ENCODE measurements around the gene SEC22A.
A peak's percentile ranks its signal among the peaks of the same experiment; 100 is the strongest.
"Not testable (repeated sequence)": the region's sequence is repeated elsewhere in the genome, so short reads cannot be mapped to it uniquely, and the experiment has no call there.

Gene SEC22A

GRCh38 chr3:123201223-123201556, 553 bp upstream of the SEC22A start:
- ChIA-PET CTCF (no interaction called here), POLR2A (interaction anchor here (0.8 kb wide), 2 partner anchors 9 to 525 kb away, joined by 3 read pairs; no protein-coding TSS in a partner anchor)
- Histone ChIP-seq H3K36me3 (ENCODE audit: control insufficient read depth in 4 of 4, insufficient read depth in 4 of 4, low read length in 3 of 4) (no peaks in the 10 kb centered on the region), H3K27ac (ENCODE audit: insufficient read depth in 1 of 2, low read depth in 1 of 2, low read length in 2 of 2, poor library complexity in 1 of 2, severe bottlenecking in 2 of 2) (peak overlapping the region in 1 of 2 experiments; percentile 88), H3K9me3 (ENCODE audit: control extremely low read depth in 1 of 5, control insufficient read depth in 4 of 5, insufficient read depth in 2 of 5, low read depth in 1 of 5, low read length in 4 of 5) (peaks cover 0 to 5% (median 0%) of the 10 kb centered on the region in 5 experiments), H3K4me1 (ENCODE audit: control extremely low read depth in 1 of 4, control insufficient read depth in 4 of 4, insufficient read depth in 4 of 4, low read length in 3 of 4) (peaks cover 0 to 13% (median 8%) of the 10 kb centered on the region in 4 experiments), H3K27me3 (replicated peaks in 2 of 5; ENCODE audit: control insufficient read depth in 4 of 5, insufficient read depth in 5 of 5, low read length in 4 of 5) (no peaks in the 10 kb centered on the region), H3K4me3 (ENCODE audit: control insufficient read depth in 1 of 7, extremely low read depth in 1 of 7, insufficient read depth in 4 of 7, low read depth in 2 of 7, low read length in 6 of 7) (peak overlapping the region; percentile 82 to 95 (median 85))
- DNase-seq, result no peak
- WGBS (ENCODE audit: insufficient coverage), result 9% methylated on average over 6 of the region's 6 CpGs

- ChIA-PET POLR2A (no interaction called here), CTCF (no interaction called here)
- Histone ChIP-seq H3K27me3 (replicated peaks in 2 of 5; ENCODE audit: control insufficient read depth in 4 of 5, insufficient read depth in 5 of 5, low read length in 4 of 5) (no peaks in the 10 kb centered on the region), H3K9me3 (ENCODE audit: control extremely low read depth in 1 of 5, control insufficient read depth in 4 of 5, insufficient read depth in 2 of 5, low read depth in 1 of 5, low read length in 4 of 5) (peaks cover 0 to 3% (median 0%) of the 10 kb centered on the region in 5 experiments), H3K4me1 (ENCODE audit: control extremely low read depth in 1 of 4, control insufficient read depth in 4 of 4, insufficient read depth in 4 of 4, low read length in 3 of 4) (peaks cover 0 to 13% (median 8%) of the 10 kb centered on the region in 4 experiments), H3K27ac (ENCODE audit: insufficient read depth in 1 of 2, low read depth in 1 of 2, low read length in 2 of 2, poor library complexity in 1 of 2, severe bottlenecking in 2 of 2) (peak overlapping the region; percentile 64 to 88), H3K36me3 (ENCODE audit: control insufficient read depth in 4 of 4, insufficient read depth in 4 of 4, low read length in 3 of 4) (peaks cover 0 to 2% (median 0%) of the 10 kb centered on the region in 4 experiments), H3K4me3 (ENCODE audit: control insufficient read depth in 1 of 7, extremely low read depth in 1 of 7, insufficient read depth in 4 of 7, low read depth in 2 of 7, low read length in 6 of 7) (peak overlapping the region; percentile 82 to 95 (median 85))
- 0% methylated on average over 5 of the region's 7 CpGs for WGBS (ENCODE audit: insufficient coverage)
- peak; percentile 18 to 27 (median 21) for DNase-seq
Measured at GRCh38 chr3:123202451-123202850, 708 bp downstream of the SEC22A start.

DNA sequence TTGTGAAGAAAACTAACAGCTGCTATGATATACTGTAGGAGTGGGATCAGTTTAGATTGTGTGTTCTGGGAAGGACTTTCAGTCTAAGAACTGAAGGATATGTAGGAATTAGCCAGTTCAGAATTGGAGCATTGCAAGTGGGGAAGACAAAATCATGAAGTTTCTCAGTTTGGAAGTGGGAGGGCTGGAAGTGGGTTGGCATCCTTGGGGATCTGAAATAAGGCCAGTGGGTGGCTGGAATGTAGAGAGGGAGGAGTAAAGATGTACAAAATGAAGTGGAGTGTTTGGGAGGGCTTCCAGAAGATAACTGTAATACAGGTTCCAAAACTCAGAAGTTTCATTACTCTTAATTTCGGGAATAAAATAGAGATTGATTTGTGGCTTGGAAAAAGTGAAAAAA, 17.2 kb downstream of the SEC22A start:
- WGBS (ENCODE audit: insufficient coverage), result no CpG with 5 or more reads among the region's 1 CpG
- POLR2A ChIA-PET, result no interaction called here

GRCh38 chr3:123221369-123221768, 19.6 kb downstream of the SEC22A start:
- H3K27me3 ChIP-seq (replicated peaks in 2 of 5; ENCODE audit: control insufficient read depth in 4 of 5, insufficient read depth in 5 of 5, low read length in 4 of 5); H3K4me1 ChIP-seq (ENCODE audit: control extremely low read depth in 1 of 4, control insufficient read depth in 4 of 4, insufficient read depth in 4 of 4, low read length in 3 of 4); H3K27ac ChIP-seq (ENCODE audit: insufficient read depth in 1 of 2, low read depth in 1 of 2, low read length in 2 of 2, poor library complexity in 1 of 2, severe bottlenecking in 2 of 2); POLR2A ChIA-PET; DNase-seq; H3K9me3 ChIP-seq (ENCODE audit: control extremely low read depth in 1 of 5, control insufficient read depth in 4 of 5, insufficient read depth in 2 of 5, low read depth in 1 of 5, low read length in 4 of 5); H3K4me3 ChIP-seq (ENCODE audit: control insufficient read depth in 1 of 7, extremely low read depth in 1 of 7, insufficient read depth in 4 of 7, low read depth in 2 of 7, low read length in 6 of 7): not testable (repeated sequence)
- WGBS (ENCODE audit: insufficient coverage), result no CpG with 5 or more reads among the region's 4 CpGs
- peaks cover 5 to 22% (median 9%) of the 10 kb centered on the region in 4 experiments for H3K36me3 ChIP-seq (ENCODE audit: control insufficient read depth in 4 of 4, insufficient read depth in 4 of 4, low read length in 3 of 4)
- CTCF ChIA-PET, result interaction anchor here (0.6 kb wide), 1 partner anchor 9 kb away, joined by 4 read pairs; no protein-coding TSS in a partner anchor

More for the DNA sequence above, 17.2 kb downstream of the SEC22A start:
- no peaks in the 10 kb centered on the region for H3K9me3 ChIP-seq (ENCODE audit: control extremely low read depth in 1 of 5, control insufficient read depth in 4 of 5, insufficient read depth in 2 of 5, low read depth in 1 of 5, low read length in 4 of 5)
- no peak overlapping the region for H3K27ac ChIP-seq (ENCODE audit: insufficient read depth in 1 of 2, low read depth in 1 of 2, low read length in 2 of 2, poor library complexity in 1 of 2, severe bottlenecking in 2 of 2)
- no peaks in the 10 kb centered on the region for H3K4me1 ChIP-seq (ENCODE audit: control extremely low read depth in 1 of 4, control insufficient read depth in 4 of 4, insufficient read depth in 4 of 4, low read length in 3 of 4)
- H3K36me3 ChIP-seq (ENCODE audit: control insufficient read depth in 4 of 4, insufficient read depth in 4 of 4, low read length in 3 of 4), result peaks cover 0 to 15% (median 10%) of the 10 kb centered on the region in 4 experiments
- CTCF ChIA-PET, result no interaction called here
- DNase-seq, result no peak
- no peaks in the 10 kb centered on the region for H3K27me3 ChIP-seq (replicated peaks in 2 of 5; ENCODE audit: control insufficient read depth in 4 of 5, insufficient read depth in 5 of 5, low read length in 4 of 5)
- H3K4me3 ChIP-seq (ENCODE audit: control insufficient read depth in 1 of 7, extremely low read depth in 1 of 7, insufficient read depth in 4 of 7, low read depth in 2 of 7, low read length in 6 of 7), result no peak overlapping the region

- POLR2A ChIA-PET, result no interaction called here
- no peak overlapping the region for H3K4me3 ChIP-seq (ENCODE audit: control insufficient read depth in 1 of 7, extremely low read depth in 1 of 7, insufficient read depth in 4 of 7, low read depth in 2 of 7, low read length in 6 of 7)
- H3K27me3 ChIP-seq (replicated peaks in 2 of 5; ENCODE audit: control insufficient read depth in 4 of 5, insufficient read depth in 5 of 5, low read length in 4 of 5), result no peaks in the 10 kb centered on the region
- peaks cover 2 to 25% (median 6%) of the 10 kb centered on the region in 5 experiments for H3K9me3 ChIP-seq (ENCODE audit: control extremely low read depth in 1 of 5, control insufficient read depth in 4 of 5, insufficient read depth in 2 of 5, low read depth in 1 of 5, low read length in 4 of 5)
- peaks cover 8 to 42% (median 15%) of the 10 kb centered on the region in 4 experiments for H3K36me3 ChIP-seq (ENCODE audit: control insufficient read depth in 4 of 4, insufficient read depth in 4 of 4, low read length in 3 of 4)
- H3K27ac ChIP-seq (ENCODE audit: insufficient read depth in 1 of 2, low read depth in 1 of 2, low read length in 2 of 2, poor library complexity in 1 of 2, severe bottlenecking in 2 of 2), result no peak overlapping the region
- no peak for DNase-seq
- no peaks in the 10 kb centered on the region for H3K4me1 ChIP-seq (ENCODE audit: control extremely low read depth in 1 of 4, control insufficient read depth in 4 of 4, insufficient read depth in 4 of 4, low read length in 3 of 4)
- CTCF ChIA-PET, result no interaction called here
- WGBS (ENCODE audit: insufficient coverage), result 100% methylated on average over 2 of the region's 3 CpGs
Measured at GRCh38 chr3:123225016-123225415, 23.3 kb downstream of the SEC22A start.

DNA sequence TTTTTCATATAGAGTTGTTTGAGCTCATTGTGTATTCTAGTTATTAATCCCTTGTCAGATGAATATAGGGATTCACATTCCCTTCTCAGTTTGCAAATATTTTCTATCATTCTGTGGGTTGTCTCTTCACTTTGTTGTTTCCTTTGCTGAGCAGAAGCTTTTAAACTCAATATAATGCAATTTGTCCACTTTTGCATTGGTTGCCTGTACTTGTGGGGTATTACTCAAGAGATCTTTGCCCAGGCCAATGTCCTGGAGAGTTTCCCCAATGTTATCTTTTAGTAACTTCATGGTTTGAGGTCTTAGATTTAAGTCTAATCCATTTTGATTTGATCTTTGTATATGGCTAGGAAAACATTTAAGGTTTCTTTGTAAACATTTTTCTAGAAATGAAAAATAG, 24.8 kb downstream of the SEC22A start:
- POLR2A ChIA-PET, result no interaction called here
- Histone ChIP-seq H3K4me3 (ENCODE audit: control insufficient read depth in 1 of 7, extremely low read depth in 1 of 7, insufficient read depth in 4 of 7, low read depth in 2 of 7, low read length in 6 of 7) (no peak overlapping the region), H3K9me3 (ENCODE audit: control extremely low read depth in 1 of 5, control insufficient read depth in 4 of 5, insufficient read depth in 2 of 5, low read depth in 1 of 5, low read length in 4 of 5) (peaks cover 2 to 27% (median 7%) of the 10 kb centered on the region in 5 experiments), H3K27ac (ENCODE audit: insufficient read depth in 1 of 2, low read depth in 1 of 2, low read length in 2 of 2, poor library complexity in 1 of 2, severe bottlenecking in 2 of 2) (no peak overlapping the region), H3K36me3 (ENCODE audit: control insufficient read depth in 4 of 4, insufficient read depth in 4 of 4, low read length in 3 of 4) (peaks cover 8 to 53% (median 15%) of the 10 kb centered on the region in 4 experiments), H3K27me3 (replicated peaks in 2 of 5; ENCODE audit: control insufficient read depth in 4 of 5, insufficient read depth in 5 of 5, low read length in 4 of 5) (no peaks in the 10 kb centered on the region), H3K4me1 (ENCODE audit: control extremely low read depth in 1 of 4, control insufficient read depth in 4 of 4, insufficient read depth in 4 of 4, low read length in 3 of 4) (no peaks in the 10 kb centered on the region)
- CTCF ChIA-PET, result interaction anchor here (1.0 kb wide), 1 partner anchor 20 kb away, joined by 3 read pairs; no protein-coding TSS in a partner anchor
- no peak for DNase-seq

- H3K27ac ChIP-seq (ENCODE audit: insufficient read depth in 1 of 2, low read depth in 1 of 2, low read length in 2 of 2, poor library complexity in 1 of 2, severe bottlenecking in 2 of 2), result no peak overlapping the region
- H3K27me3 ChIP-seq (replicated peaks in 2 of 5; ENCODE audit: control insufficient read depth in 4 of 5, insufficient read depth in 5 of 5, low read length in 4 of 5), result no peaks in the 10 kb centered on the region
- ChIA-PET POLR2A (no interaction called here), CTCF (no interaction called here)
- H3K4me3 ChIP-seq (ENCODE audit: control insufficient read depth in 1 of 7, extremely low read depth in 1 of 7, insufficient read depth in 4 of 7, low read depth in 2 of 7, low read length in 6 of 7), result no peak overlapping the region
- H3K36me3 ChIP-seq (ENCODE audit: control insufficient read depth in 4 of 4, insufficient read depth in 4 of 4, low read length in 3 of 4), result peaks cover 10 to 69% (median 17%) of the 10 kb centered on the region in 4 experiments
- 100% methylated on average over 1 of the region's 2 CpGs for WGBS (ENCODE audit: insufficient coverage)
- H3K4me1 ChIP-seq (ENCODE audit: control extremely low read depth in 1 of 4, control insufficient read depth in 4 of 4, insufficient read depth in 4 of 4, low read length in 3 of 4), result no peaks in the 10 kb centered on the region
- peak; percentile 12 to 51 (median 40) for DNase-seq
- peaks cover 4 to 31% (median 7%) of the 10 kb centered on the region in 5 experiments for H3K9me3 ChIP-seq (ENCODE audit: control extremely low read depth in 1 of 5, control insufficient read depth in 4 of 5, insufficient read depth in 2 of 5, low read depth in 1 of 5, low read length in 4 of 5)
Measured at GRCh38 chr3:123229145-123229544, 27.4 kb downstream of the SEC22A start.
